Measurements from ENCODE around the gene ACSL1. TPM values are rescaled to one million over a fixed set of nuclear protein-coding genes. Genes with fewer than 3 reads are reported as not detected.

The ACSL1 gene
- polyA plus RNA-seq, 2 of the 4 experiments (the other 2 are of a cell fraction): 10.0 to 12.4 TPM

GRCh38 chr4:184775854-184776555, 49.8 kb downstream of the ACSL1 start:
- no peak for DNase-seq (ENCODE audit: low read depth in 1 of 2, low spot score in 1 of 2)
- H3K4me1 ChIP-seq: no peaks in the 10 kb centered on the region
- POLR2A ChIA-PET: no interaction called here
- no peak for ATAC-seq
- no peak overlapping the region for H3K27ac ChIP-seq
- no peak for TF ChIP-seq MAX (IDR thresholded peaks at IDR 0.05)
- TF ChIP-seq HDAC2 (IDR thresholded peaks at IDR 0.05): no peak
- TF ChIP-seq FOSL2 (IDR thresholded peaks at IDR 0.05): no peak
- TF ChIP-seq FOSL2 (CRISPR knock-in tag; IDR thresholded peaks at IDR 0.05): no peak
- no peak for TF ChIP-seq RCOR1 (IDR thresholded peaks at IDR 0.05; ENCODE audit: low read depth, low read length)
- no peak for TF ChIP-seq CHD2 (IDR thresholded peaks at IDR 0.05; ENCODE audit: low read length, partially characterized antibody)
- 76% methylated on average over 10 of the region's 13 CpGs for WGBS (ENCODE audit: missing lambda C conversion rate)
- CTCF ChIA-PET: no interaction called here
- no peak overlapping the region for H3K4me2 ChIP-seq
- FAIRE-seq: no peak
- no peak overlapping the region for H3K4me3 ChIP-seq
- no peaks in the 10 kb centered on the region for H3K9me3 ChIP-seq

GRCh38 chr4:184774152-184774551, 51.6 kb downstream of the ACSL1 start:
- no peak for DNase-seq (ENCODE audit: low read depth in 1 of 2, low spot score in 1 of 2)
- Histone ChIP-seq H3K4me3 (no peak overlapping the region), H3K27ac (no peak overlapping the region), H3K4me2 (no peak overlapping the region), H3K4me1 (no peaks in the 10 kb centered on the region), H3K9me3 (no peaks in the 10 kb centered on the region)
- ATAC-seq: no peak
- CTCF ChIA-PET: no interaction called here
- no peak for FAIRE-seq
- POLR2A ChIA-PET: no interaction called here
- TF ChIP-seq HOXA7 (CRISPR knock-in tag; IDR thresholded peaks at IDR 0.05) (no peak), NR3C1 (IDR thresholded peaks at IDR 0.05) (no peak), RFX5 (IDR thresholded peaks at IDR 0.05) (no peak), ATOH8 (CRISPR knock-in tag; IDR thresholded peaks at IDR 0.05; ENCODE audit: low read depth) (no peak), EP300 (IDR thresholded peaks at IDR 0.05) (no peak), TP53 (CRISPR knock-in tag; IDR thresholded peaks at IDR 0.05) (no peak), SREBF2 (IDR thresholded peaks at IDR 0.05) (no peak), NFE2L2 (conservative IDR thresholded peaks at IDR 0.05; ENCODE audit: low read length) (no peak), BHLHE40 (IDR thresholded peaks at IDR 0.05; ENCODE audit: low read depth, low read length) (no peak), HOXB13 (CRISPR knock-in tag; IDR thresholded peaks at IDR 0.05; ENCODE audit: low read depth) (no peak), MAX (IDR thresholded peaks at IDR 0.05) (no peak), POLR2AphosphoS2 (conservative IDR thresholded peaks at IDR 0.05; ENCODE audit: low read length) (no peak), E2F6 (IDR thresholded peaks at IDR 0.05; ENCODE audit: borderline replicate concordance, low read depth) (no peak), EHMT2 (IDR thresholded peaks at IDR 0.05; ENCODE audit: low read depth) (no peak), NPAS2 (CRISPR knock-in tag; IDR thresholded peaks at IDR 0.05; ENCODE audit: borderline replicate concordance) (no peak), ZSCAN20 (CRISPR knock-in tag; IDR thresholded peaks at IDR 0.05) (no peak), CBX2 (IDR thresholded peaks at IDR 0.05; ENCODE audit: borderline replicate concordance, low read depth) (no peak), HMGXB4 (CRISPR knock-in tag; IDR thresholded peaks at IDR 0.05; ENCODE audit: borderline replicate concordance) (no peak), HES2 (IDR thresholded peaks at IDR 0.05) (no peak), GATA3 (IDR thresholded peaks at IDR 0.05; ENCODE audit: borderline replicate concordance) (no peak)
- WGBS (ENCODE audit: missing lambda C conversion rate): 80% methylated on average over 7 of the region's 7 CpGs

All from A549 (cell line).